Gastrocnemius medialis (tissue), 4 donors: Measurements from ENCODE around the gene KCNAB2.

ENCODE experiments used
- POLR2A ChIP-seq, 2 donors: fragments of 450-650 bp; IDR thresholded peaks; one replicate each; pipeline ENCODE4 v1.6.1; 2017; ENCODE audit warnings: antibody characterized with exemption in 2 of 2, mild to moderate bottlenecking in 2 of 2, moderate library complexity in 2 of 2
- TF ChIP-seq, protein P1 (sequence below), 5 experiments: fragments of 450-650 bp in 3 of 5; fragments of 200-600 bp in 2 of 5; sonication (generic) in 2 of 5; IDR thresholded peaks in 4 of 5; conservative IDR thresholded peaks in 1 of 5; 1 replicate in 4 of 5; 2 replicates in 1 of 5; pipeline ENCODE4 v1.5.1; 2016 to 2019; ENCODE audit warnings: antibody characterized with exemption in 5 of 5, mild to moderate bottlenecking in 3 of 5, moderate library complexity in 3 of 5

- no peak for TF ChIP-seq POLR2A (IDR thresholded peaks at IDR 0.05)
- TF ChIP-seq, protein P1, sequence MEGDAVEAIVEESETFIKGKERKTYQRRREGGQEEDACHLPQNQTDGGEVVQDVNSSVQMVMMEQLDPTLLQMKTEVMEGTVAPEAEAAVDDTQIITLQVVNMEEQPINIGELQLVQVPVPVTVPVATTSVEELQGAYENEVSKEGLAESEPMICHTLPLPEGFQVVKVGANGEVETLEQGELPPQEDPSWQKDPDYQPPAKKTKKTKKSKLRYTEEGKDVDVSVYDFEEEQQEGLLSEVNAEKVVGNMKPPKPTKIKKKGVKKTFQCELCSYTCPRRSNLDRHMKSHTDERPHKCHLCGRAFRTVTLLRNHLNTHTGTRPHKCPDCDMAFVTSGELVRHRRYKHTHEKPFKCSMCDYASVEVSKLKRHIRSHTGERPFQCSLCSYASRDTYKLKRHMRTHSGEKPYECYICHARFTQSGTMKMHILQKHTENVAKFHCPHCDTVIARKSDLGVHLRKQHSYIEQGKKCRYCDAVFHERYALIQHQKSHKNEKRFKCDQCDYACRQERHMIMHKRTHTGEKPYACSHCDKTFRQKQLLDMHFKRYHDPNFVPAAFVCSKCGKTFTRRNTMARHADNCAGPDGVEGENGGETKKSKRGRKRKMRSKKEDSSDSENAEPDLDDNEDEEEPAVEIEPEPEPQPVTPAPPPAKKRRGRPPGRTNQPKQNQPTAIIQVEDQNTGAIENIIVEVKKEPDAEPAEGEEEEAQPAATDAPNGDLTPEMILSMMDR (IDR thresholded peaks at IDR 0.05 in 4 of 5, conservative IDR thresholded peaks at IDR 0.05 in 1 of 5), result no peak
Observed at GRCh38 chr1:6144175-6144574, 98.5 kb downstream of the KCNAB2 start.
